GM21515 (cell line): Measurements from ENCODE around the gene OR2A25.
"Not testable (repeated sequence)": the region's sequence is repeated elsewhere in the genome, so short reads cannot be mapped to it uniquely, and the experiment has no call there.

Experiments
- ATAC-seq: cut with Tn5 transposase; IDR thresholded peaks from one replicate; pipeline ENCODE4 v1.9.1; 2021; ENCODE audit not compliant: unreplicated experiment

Gene OR2A25, protein sequence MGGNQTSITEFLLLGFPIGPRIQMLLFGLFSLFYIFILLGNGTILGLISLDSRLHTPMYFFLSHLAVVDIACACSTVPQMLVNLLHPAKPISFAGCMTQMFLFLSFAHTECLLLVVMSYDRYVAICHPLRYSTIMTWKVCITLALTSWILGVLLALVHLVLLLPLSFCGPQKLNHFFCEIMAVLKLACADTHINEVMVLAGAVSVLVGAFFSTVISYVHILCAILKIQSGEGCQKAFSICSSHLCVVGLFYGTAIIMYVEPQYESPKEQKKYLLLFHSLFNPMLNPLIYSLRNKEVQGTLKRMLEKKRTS

DNA sequence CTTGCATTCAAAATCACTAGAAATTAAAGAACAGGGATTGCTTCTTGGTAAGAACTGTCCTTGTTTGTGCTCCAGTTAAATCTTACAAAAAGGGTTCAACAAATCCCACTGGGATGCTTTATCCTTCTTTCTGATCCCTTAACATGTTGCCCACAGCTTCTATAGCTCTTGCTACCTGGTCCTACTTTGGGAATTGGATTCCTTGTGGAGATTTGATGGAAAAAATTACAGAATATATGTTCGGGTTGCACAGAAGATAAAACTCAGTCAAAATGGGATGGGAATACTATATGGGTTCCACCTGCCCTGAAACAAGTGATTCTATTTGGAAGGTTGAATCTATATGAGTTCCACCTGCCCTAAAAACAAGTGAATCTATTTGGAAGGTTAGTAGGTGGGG, at the start of gene OR2A25:
Gene OR2A25, plus strand, starts transcription at position 301 of the 400 bp plus-strand sequence. CDS start 4,409 bp downstream, outside the sequence.
- no peak for ATAC-seq

DNA sequence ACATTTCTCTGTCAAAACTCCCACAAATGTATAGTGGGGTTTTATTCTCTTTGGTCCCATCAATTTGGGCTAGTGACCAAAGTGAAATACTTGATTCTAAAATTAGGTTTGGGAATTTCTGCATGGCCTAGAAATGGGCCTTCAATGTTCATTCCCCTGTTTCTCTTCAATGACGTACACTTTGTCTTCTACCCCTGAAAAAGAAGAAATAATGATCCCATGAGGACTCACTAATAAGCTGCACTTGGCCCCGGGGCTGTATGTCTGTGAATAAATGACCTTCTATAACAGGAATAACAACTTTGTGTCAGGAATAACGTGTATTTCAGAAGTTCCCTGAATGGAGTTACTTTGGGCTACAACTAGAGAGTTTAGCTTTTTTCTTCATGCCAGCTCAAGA, 49.3 kb upstream of the OR2A25 start:
- ATAC-seq: no peak

DNA sequence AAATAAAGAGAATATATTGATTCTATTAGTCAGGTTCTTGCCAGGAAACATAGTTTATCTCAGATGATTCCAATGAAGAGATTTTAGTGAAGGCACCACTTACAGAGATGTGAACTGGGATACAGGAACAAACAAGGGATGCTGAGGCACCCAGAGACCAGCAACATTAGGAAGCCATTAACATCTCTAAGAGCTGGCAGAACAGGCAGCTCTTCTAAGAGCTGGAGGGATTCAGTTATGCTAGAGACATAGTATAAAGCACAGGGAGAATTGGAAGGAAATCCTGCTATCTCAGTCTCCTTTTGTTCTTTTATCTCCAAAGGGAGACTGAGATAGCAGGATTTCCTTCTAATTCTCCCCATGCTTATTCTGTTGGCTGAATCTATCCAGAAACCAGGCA, 47.4 kb upstream of the OR2A25 start:
- no peak for ATAC-seq

DNA sequence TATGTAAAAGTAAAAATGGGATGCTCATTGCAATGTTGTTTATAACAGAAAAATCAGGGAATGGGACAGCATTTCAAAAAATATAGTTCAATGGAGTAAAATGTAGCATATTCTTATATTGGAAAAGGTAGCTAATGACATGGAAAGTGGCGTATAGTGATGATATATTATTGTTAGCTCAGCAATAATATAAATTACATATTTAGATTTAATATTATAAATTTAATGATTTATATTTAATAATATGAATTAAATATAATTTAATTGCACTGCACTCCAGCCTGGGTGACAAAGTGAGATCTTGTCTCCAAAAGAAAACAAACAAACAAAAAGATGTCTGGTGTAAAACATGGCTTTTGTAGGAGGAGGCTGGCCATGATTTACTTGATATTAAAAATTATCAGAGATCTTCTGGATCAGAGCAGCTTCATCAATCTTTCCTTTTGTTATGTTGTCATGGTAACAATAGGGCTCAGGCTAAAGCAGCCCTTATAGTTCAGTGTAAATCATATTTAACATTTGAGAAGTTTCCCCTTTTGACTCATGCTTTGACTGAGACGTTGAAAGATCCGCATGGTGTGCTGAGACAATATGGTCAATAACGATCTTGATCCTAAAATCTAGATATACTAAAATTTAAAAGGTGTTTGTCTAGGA, 46.3 kb upstream of the OR2A25 start:
- no peak for ATAC-seq

DNA sequence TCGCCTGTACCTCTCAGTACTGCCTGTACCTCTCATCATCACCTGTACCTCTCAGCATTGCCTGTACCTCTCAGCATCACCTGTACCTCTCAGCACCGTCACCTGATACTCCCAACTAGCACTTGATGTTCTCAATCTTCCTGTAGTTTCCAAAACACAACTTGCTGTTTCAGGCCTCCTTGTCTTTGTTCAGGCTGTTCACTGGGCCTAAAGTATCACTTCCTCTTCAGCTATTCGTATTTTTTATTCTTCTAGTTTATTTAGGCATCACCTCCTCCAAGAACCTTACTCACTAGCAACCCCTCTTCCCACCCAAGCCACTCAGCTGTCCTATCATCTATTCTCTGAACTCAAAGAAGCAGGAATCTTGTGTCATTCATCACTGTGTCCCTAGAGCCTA, 45.4 kb upstream of the OR2A25 start:
- ATAC-seq: no peak

DNA sequence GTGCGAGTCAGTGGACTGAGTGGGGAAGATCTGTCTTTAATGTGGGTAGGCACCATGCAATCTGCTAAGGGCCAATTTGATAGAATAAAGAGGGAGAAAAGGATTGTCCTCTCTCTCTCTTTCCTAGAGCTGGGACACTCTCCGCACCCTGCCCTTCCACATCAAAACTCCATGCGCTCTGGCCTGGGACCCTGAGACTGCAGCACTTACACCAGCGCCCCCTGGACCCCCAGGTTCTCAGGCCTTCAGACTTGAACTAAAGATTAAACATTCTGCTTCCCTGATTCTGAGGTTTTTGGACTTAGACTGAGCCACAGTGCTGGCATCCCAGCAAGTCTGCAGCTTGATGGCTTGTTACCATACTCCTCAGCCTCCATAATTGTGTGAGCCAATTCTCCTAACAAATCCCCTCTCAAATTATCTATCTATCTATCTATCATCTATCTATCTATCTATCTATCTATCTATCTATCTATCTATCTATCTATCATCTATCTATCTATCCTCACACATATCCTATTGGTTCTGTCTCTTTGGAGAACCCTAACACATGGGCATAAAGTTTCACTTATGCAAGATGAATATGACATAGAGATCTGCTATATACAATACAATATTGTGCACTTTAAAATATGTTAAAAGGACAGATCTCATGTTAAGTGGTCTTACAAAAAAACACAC, 43.3 kb upstream of the OR2A25 start:
- ATAC-seq: no peak

DNA sequence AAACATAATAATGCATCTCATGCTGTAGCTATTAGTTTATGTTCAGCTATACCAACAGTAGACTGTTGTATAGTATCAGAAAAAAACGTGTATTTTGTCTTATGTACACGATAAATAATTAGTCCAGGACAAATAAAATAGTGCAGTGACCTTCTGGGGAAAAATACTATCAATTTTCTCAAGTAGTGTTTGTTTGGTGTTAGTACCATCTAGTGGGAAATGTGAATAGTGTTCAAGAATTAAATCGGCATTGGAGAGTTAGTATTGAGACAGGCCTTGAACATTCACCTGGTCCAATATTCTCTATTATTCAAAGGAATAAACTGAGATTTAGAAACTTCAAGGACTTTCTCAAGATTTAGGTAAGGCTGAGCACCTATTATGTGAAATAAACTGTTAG, 42.5 kb upstream of the OR2A25 start:
- ATAC-seq: no peak

DNA sequence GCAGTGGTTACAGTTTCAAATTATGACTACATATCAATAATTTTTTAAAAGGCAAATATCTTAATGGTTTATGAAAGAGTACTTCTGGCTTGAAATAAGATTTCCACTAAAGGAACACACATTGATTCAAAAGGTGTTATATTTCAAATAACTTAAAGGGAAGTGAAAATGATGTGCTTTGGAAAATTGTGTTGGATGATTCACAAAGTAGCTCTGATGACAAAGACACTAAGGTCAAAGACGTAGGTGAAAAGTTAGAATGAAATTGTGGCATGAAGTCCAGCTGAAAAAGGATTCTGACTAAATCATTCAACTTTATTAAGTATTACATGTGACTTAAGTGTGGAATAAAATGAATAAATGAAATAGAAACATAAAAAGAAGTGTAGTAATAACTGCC, 41.6 kb upstream of the OR2A25 start:
- no peak for ATAC-seq

DNA sequence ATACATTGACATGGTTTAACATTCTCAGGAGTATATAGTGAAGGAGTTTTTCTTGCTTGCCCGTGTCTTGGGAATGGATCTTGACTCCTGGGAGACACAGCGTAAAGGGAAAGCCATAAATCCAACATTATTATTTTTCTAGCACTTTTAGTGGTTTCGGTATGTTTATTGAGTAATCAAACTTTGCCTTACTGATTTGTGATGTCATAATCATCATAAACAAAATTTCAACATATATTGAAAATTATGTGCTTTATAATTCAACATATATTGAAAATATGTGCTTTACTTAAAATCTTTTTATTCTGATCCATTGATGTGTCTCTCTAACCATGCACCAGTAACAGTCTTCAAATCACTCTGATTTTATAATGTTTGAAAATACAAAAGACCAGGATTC, 41.1 kb upstream of the OR2A25 start:
- no peak for ATAC-seq

DNA sequence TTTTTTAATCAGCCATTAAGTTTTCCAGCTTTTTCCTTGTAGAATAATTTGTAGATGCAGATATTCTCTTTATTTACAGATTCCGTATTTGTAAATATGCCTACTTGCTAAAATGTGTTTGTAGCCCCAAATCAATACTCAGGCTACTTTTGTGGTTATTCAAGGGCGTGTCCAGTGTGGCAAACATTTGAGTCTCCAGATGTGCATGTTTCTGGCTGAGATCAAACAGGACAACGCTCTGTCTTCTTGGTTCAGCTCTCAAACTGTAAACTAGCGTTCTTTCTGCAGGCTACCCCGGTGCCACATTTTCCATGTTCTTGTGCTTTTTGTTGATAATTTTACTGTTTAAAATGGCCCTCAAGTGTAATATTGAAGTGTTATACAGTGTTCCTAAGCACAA, 37.1 kb upstream of the OR2A25 start:
- ATAC-seq: no peak

DNA sequence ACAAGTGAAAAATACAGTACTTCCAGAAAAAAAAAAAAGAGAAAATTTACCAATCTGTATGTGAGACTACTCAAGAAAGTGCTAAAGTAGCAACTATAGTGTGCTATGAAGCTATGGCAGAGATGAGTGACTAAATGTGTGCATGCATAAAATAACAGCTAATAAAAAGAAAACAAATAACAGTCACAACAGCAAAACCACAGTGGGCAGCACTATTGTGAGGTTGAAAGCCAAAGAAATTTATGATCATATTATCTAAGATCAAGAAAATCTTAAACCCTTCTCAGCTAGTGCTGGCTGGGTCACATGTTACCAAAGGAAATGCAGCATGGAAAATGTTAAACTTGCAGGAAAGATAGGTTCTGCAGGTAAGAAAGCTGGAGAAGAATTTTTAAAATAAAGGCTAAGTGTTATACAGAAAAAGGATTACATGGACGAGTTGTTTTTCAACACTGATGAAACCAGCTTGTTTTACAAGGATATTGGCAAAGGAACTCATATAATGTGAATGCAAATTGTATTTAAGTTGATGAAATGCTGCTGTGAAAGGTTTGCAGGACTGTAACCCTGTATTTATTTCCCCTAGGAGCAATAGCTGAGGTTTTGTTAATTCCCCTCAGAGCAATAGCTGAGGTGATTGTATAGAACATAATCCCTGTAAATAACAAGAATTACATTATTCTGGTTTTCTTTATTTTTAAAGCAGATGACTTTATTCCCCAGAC, 36.5 kb upstream of the OR2A25 start:
- no peak for ATAC-seq

DNA sequence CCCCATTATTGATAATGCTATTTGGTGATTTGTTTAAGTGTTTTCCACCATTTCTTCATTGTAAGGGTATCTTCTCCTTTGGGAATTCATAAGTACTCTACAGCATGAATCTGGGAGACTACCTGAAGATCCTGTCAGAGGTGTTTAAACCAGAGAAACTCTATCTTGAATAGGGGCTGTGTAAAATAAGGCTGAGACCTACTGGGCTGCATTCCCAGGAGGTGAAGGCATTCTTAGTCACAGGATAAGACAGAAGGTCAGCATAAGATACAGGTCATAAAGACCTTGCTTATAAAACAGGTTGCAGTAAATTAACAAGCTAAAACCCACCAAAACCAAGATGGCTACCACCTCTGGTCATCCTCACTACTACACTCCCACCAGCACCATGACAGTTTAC, 34.2 kb upstream of the OR2A25 start:
- ATAC-seq: no peak

DNA sequence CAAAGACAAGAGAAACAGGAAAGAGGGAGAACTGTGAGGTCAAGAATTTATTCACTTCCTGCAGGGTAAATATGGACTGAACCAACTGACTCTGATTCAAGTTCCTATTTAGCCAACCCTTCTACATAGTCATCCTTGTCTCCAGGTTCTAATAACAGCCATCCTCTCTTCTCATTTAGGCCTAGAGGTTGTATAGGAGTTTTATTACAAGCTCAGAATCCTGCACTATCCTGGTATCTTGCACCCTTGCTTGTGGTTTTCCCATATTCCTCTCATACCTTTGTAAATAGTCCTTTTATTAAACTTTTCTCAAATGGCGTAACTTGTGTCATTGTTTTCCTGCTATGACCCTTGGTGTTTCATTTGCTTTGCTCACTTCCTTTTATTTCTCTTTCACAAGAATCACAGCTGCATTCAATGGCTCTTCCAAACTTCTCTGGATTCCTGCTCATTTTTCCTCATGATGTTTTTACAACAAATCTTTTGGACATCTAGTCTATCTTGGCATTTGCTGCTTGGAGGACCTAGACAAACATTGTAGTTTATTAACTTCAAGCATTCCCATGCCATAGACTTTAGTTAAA, 33.2 kb upstream of the OR2A25 start:
- ATAC-seq: no peak

DNA sequence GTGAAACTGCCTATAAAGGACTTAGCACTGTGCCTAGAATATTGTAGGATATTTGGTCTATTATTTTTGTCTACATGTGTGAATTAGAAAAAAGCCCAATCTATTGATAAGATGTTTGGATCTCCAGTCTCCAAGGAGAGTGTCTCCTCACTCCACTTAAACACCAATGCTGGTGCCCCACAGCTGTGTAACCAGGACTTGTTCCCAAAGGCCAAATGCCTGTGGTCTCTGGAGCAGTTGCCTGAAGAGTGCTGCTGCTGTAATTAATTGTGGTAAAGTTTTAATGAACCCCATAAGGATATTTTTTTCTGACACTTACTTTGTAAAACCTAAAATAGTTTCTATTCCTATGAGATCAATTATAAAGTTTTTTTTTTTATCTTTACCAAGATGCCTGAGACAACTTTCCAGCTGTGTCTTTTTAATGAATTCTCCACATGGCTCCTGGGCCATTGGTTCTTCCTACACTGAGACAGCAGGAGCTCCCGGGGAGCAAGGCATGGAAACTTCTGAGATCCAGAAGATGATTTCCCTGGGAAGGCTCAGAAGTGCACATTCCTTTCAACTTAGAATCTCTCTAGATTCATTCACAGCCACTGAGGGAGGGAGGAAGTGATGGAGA, 32.1 kb upstream of the OR2A25 start:
- ATAC-seq: no peak

DNA sequence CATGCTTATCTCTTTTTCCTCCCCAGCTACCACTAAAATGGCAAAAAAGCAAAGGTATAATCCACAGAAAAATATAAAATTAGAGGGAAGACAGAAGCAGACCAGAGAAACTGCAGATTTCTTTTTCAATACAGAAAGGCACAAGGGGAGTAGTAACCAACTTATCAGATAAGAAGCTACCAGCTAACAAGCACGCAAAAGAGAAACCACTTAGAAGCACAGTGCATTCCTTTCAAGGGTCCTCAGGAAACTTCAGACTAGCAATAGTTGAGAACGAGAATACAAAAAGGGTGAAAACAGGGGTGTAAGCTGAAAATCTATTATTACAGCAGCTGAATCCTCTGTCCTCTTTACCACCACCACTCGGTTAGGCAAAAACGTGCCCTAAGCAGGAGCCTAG, 30.7 kb upstream of the OR2A25 start:
- no peak for ATAC-seq

DNA sequence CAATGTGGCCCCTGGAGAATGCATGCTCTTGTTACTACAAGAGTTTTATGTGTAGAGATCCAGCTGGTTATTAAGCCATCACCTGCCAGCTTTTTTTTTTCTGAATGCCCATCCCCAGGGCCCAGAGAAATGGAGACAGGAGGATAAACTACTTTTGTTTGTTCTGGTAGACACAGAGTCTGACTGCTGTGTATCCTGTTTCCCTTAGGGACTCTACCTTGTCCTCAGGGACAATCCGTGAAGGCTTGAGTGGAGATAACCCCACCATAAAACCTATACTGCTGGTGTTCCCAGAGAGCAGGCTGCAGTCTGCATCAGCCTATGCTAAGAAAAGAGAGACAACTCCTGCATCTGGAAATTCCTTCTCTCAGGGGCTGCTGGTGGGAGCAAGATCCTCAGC, 21.0 kb upstream of the OR2A25 start, which contains the start of gene OR2A5:
Gene OR2A5, plus strand, starts transcription at position 301 of the 400 bp plus-strand sequence. CDS start 1,454 bp downstream, outside the sequence.
- ATAC-seq: no peak

DNA sequence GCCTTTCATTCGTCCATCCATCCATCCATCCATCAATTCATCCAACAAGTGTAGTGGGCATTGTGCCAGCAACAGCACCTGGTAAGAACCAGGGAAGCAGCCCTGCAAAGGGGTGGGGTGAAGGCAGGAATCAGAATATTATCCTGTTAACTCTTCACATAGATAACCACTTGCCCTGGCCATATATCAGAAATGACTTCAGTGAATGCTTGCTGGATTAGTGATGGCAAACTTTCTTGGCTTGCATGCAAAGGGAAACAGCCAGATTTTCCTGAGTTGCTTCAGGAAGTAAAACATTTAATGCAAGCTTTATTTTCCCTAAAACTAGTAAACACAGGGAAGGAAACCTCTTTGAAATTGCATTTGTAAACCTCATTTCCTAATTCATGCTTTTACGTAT, 20.1 kb upstream of the OR2A25 start:
- no peak for ATAC-seq

DNA sequence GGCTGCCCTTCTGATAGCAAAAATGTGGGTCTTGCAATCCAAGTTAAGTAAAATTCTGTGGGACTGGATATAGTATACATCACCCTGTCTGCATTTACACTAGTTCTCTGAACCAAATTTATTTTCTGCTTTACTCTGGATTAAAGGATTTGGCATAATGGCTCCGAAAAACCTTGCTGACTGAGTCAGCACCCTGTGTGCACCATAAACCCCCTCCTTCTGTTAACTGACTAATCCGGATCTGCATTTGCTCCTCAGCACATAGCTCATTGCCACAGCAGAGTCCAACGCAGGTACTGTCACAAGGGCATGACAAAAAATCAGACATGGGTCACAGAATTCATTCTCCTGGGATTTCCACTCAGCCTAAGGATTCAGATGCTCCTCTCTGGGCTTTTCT, 19.5 kb upstream of the OR2A25 start:
- ATAC-seq: no peak

DNA sequence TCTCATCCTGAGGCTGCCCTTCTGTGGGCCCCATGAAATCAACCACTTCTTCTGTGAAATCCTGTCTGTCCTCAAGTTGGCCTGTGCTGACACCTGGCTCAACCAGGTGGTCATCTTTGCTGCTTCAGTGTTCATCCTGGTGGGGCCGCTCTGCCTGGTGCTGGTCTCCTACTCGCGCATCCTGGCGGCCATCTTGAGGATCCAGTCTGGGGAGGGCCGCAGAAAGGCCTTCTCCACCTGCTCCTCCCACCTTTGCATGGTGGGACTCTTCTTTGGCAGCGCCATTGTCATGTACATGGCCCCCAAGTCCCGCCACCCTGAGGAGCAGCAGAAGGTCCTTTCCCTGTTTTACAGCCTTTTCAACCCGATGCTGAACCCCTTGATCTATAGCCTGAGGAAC, 18.7 kb upstream of the OR2A25 start:
- ATAC-seq: not testable (repeated sequence)

DNA sequence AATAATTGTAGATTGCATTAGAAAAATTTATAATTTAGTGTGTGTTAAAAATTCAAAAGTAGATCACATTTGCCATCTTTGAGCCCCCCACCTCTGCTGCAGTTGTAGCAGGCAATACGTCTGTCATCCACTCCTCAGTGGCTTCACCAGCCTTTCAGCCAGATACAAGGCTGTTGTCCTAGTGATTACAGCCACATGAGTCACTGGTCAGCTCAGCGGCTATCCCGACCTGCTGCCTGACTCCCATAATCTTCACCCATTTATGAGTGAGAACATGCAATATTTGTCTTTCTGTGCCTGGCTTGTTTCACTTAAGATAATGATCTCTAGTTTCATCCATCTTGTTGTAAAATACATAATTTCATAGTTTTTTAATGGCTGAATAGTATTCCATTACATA, 11.7 kb upstream of the OR2A25 start:
- ATAC-seq: no peak

DNA sequence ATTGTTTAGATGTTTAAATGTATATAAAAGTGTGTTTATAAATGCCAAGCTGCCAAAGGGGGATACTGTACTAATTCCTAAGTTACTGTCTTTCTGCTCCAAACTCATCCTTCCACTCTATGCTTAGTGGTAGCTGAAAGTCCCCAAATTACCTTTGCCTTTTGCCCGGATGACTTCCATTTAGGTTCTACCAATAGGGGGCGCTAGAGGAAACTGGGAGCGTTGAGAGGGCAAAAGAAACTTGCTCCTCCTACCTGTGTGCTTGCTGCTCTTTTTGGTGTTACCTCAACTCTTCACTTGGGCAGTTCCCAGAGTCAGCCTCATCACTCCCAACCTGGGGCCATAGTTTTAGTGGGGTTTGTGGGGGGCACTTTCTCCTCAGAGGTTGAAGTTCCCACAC, 5.9 kb upstream of the OR2A25 start:
- no peak for ATAC-seq
